Uterus (tissue), 4 donors: ENCODE measurements around the gene AIP. TPM values are rescaled to one million over a fixed set of nuclear protein-coding genes. Genes with fewer than 3 reads are reported as not detected.

Experiments used
- DNase-seq, 2 donors: peaks; one replicate each; pipeline ENCODE4 v3.0.0-alpha.2; 2019 to 2020
- H3K27ac ChIP-seq, 2 donors: fragments of 200-600 bp; sonication (generic); 1 replicate in 1 of 2; 2 replicates in 1 of 2; pipeline ENCODE4 v1.5.1; 2016 to 2018
- H3K27me3 ChIP-seq, 2 donors: fragments of 200-600 bp; sonication (generic); one replicate each; pipeline ENCODE4 v1.5.1; 2018 to 2019; ENCODE audit warnings: control low read depth in 1 of 2
- H3K36me3 ChIP-seq, 2 donors: fragments of 200-600 bp; sonication (generic); one replicate each; pipeline ENCODE4 v1.5.1; 2019; ENCODE audit warnings: control low read depth in 1 of 2
- H3K4me1 ChIP-seq, 2 donors: fragments of 200-600 bp; sonication (generic); one replicate each; pipeline ENCODE4 v1.5.1; 2018 to 2019; ENCODE audit warnings: control low read depth in 1 of 2
- H3K4me3 ChIP-seq, 2 donors: fragments of 200-600 bp; sonication (generic); 1 replicate in 1 of 2; 2 replicates in 1 of 2; pipeline ENCODE4 v1.5.1; 2018 to 2019; ENCODE audit warnings: mild to moderate bottlenecking in 1 of 2
- H3K9me3 ChIP-seq, 2 donors: fragments of 200-600 bp; sonication (generic); one replicate each; pipeline ENCODE4 v1.5.1; 2019; ENCODE audit warnings: control low read depth in 1 of 2
- POLR2A ChIP-seq, 2 donors: fragments of 450-650 bp; IDR thresholded peaks; one replicate each; pipeline ENCODE4 v1.6.1; 2016; ENCODE audit warnings: antibody characterized with exemption in 2 of 2, mild to moderate bottlenecking in 1 of 2, moderate library complexity in 1 of 2
- intact Hi-C: fragments of 100-400 bp; cut with DNase I; formaldehyde crosslinking; loops from one replicate; pipeline ENCODE4 v1.15.1; 2023; ENCODE audit warnings: low total_unique reads
- total RNA-seq, 4 donors: library from RNA; depleted of rRNA in 3 of 4; stranded (reverse); fragments of >200 nt in 3 of 4; gene quantifications; one replicate each; pipeline versions ENCODE4 v1.1.0 to v1.2.4, GENCODE V29; 2014 to 2023
- TF ChIP-seq, protein P1 (sequence below), 4 experiments: fragments of 200-600 bp in 2 of 4; fragments of 450-650 bp in 2 of 4; sonication (generic) in 2 of 4; IDR thresholded peaks; one replicate each; pipeline ENCODE4 v1.5.1; 2016 to 2019; ENCODE audit warnings: antibody characterized with exemption in 4 of 4, mild to moderate bottlenecking in 2 of 4, moderate library complexity in 1 of 4
- donor health status: DM: yes; HTN: yes; CAD: no.

AIP gene
- total RNA-seq, 4 donors from 2014 or later: 52.9 to 131 (median 85.5) TPM

DNA sequence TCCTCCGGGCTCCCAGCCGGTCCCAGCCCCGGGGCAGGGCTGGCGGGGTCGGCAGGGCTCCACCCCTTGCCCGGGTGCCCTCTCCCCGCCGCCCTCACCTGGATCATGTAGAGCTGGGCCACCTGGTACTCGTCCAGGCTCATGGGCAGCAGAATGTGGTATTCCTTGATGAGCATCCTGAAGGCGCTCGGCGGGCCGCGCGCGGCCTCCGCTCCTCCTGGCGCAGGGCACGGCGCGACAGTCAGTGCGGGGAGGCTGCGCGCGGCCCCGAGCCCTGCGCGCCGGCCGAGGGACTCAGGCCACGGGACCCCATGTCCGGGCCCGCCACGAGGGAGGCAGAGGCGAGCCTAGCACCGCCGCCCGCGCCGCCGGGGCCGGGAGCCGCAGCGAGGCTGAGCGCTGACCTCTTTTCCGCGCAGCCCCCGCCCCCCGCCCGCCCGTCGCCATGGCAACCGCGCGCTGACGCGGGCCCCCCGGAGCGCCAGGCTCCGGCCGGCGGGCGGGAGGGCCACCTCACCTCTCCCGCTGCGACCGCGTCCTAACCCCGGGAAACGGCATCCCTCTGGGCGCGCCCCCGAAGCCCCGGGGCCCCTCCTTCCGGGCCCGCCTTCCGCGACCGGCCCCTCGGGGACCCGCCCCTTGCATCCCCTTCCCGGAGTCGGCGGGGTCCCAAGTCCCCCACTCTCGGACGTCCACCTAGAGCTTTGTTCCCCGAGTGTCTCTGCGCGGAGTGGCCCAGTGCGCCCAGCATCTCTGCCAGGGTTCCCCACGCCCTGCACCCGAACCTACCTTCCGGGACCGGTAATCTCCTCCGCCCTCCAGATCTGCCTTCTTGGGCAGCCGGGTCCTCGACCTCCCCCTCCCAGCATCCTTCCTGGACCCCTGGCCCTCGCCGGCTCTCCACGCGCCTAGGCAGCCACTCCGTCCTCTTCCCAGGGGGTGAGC, 21.5 kb downstream of the AIP start:
- peaks cover 0 to 18% of the 10 kb centered on the region in 2 donors for H3K4me1 ChIP-seq
- peak overlapping the region; percentile 35 to 51 for H3K4me3 ChIP-seq
- H3K27ac ChIP-seq: peak overlapping the region; percentile 76 to 93
- DNase-seq: no peak
- H3K27me3 ChIP-seq: no peaks in the 10 kb centered on the region
- TF ChIP-seq POLR2A (IDR thresholded peaks at IDR 0.05): no peak
- TF ChIP-seq, protein P1, sequence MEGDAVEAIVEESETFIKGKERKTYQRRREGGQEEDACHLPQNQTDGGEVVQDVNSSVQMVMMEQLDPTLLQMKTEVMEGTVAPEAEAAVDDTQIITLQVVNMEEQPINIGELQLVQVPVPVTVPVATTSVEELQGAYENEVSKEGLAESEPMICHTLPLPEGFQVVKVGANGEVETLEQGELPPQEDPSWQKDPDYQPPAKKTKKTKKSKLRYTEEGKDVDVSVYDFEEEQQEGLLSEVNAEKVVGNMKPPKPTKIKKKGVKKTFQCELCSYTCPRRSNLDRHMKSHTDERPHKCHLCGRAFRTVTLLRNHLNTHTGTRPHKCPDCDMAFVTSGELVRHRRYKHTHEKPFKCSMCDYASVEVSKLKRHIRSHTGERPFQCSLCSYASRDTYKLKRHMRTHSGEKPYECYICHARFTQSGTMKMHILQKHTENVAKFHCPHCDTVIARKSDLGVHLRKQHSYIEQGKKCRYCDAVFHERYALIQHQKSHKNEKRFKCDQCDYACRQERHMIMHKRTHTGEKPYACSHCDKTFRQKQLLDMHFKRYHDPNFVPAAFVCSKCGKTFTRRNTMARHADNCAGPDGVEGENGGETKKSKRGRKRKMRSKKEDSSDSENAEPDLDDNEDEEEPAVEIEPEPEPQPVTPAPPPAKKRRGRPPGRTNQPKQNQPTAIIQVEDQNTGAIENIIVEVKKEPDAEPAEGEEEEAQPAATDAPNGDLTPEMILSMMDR (IDR thresholded peaks at IDR 0.05): no peak
- intact Hi-C loops: no loop called here
- no peaks in the 10 kb centered on the region for H3K36me3 ChIP-seq
- H3K9me3 ChIP-seq: no peaks in the 10 kb centered on the region

DNA sequence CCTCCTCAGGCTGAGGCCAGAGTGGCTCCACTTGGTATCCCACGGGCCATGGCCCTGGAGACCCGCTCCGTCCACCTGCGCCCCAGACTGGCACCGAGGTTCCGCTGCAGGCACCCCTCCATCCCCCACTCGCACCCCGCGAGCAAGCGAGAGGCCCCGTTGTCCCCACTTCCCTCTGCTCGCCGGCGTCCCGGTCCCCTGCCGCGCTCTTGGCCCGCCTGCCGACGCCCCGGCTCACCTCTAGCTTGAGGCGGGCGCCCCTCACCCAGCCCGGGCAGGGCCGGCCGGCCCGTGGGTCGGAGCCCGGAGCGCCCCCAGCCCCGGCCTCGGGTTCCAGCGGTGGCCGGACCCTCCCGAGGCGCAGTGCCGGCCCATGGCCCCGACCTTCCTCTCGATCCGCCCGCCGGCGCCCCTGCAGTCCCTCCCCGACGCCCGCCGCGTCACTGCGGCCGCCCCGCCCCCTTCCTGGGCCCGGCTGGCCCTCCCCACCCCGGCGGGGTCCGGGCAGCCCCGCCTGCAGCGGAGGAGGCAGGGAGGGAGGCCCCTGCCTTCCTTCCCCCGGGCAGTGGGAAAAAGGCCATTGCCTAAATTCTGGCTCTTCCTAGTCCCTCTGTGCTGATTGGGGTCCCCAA, 22.2 kb downstream of the AIP start, which contains the start of gene PITPNM1:
Gene PITPNM1, minus strand, starts transcription at position 414 of the 632 bp plus-strand sequence. CDS start 1,183 bp downstream, outside the sequence.
- peak in 1 of 2 donors; percentile 68 for DNase-seq
- no peak for TF ChIP-seq POLR2A (IDR thresholded peaks at IDR 0.05)
- TF ChIP-seq, protein P1 (IDR thresholded peaks at IDR 0.05): peak in 1 of 4 experiments; percentile 2
- peak within 1 kb of the TSS; percentile 76 to 93 for H3K27ac ChIP-seq
- intact Hi-C loops: loop anchor here (5.0 kb wide), 1 partner anchor 108 kb away; no protein-coding TSS in a partner anchor
- no peaks in the 10 kb centered on the region for H3K27me3 ChIP-seq
- H3K4me3 ChIP-seq: peak within 1 kb of the TSS; percentile 35 to 51
- H3K36me3 ChIP-seq: no peaks in the 10 kb centered on the region
- H3K4me1 ChIP-seq: peaks cover 0 to 18% of the 10 kb centered on the region in 2 donors
- no peaks in the 10 kb centered on the region for H3K9me3 ChIP-seq

DNA sequence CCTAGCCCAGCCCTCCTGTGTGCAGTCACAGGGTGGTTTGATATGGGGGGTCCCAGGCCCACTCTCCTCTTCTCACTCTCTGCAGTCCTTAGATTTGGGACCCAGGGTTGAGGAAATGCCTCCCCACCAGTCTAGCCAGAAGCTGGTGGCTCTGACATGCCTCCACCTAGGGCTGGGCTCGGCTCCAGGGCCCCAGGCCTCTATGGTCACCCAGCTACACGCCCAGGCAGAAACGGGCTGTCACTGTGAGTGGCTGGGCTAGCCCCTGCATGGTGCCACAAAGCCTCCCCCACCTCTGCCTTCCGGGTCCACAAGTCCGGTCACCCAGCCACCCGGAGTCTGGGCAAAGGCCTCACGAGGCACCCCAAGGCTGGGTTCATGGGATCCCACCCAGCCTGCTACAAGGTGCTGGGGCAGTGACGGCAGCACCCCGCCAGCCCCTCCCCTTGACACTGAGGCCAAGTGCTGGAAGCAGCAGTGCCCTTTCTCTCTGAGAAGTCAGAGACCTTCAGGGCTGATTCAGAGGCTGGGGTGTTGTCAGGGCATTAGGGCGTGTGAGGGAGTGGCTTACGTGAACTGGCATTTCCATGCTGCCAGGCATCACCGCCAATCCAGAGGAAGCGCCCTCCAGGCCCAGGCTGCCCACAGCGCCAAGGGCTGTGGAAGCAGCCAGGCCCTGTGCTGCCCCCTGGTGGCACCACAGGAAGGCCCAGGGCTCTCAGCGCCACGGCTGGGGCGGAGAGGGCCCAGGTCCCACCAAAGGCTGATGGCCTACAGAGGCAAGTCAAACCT, 23.0 kb downstream of the AIP start:
- no peaks in the 10 kb centered on the region for H3K27me3 ChIP-seq
- peak; percentile 79 to 81 for DNase-seq
- no peaks in the 10 kb centered on the region for H3K36me3 ChIP-seq
- no peaks in the 10 kb centered on the region for H3K9me3 ChIP-seq
- peaks cover 0 to 18% of the 10 kb centered on the region in 2 donors for H3K4me1 ChIP-seq
- intact Hi-C loops: loop anchor here (5.0 kb wide), 1 partner anchor 108 kb away; no protein-coding TSS in a partner anchor
- H3K27ac ChIP-seq: peak overlapping the region; percentile 76 to 93
- TF ChIP-seq, protein P1 (IDR thresholded peaks at IDR 0.05): peak; percentile 90 to 97 (median 96)
- TF ChIP-seq POLR2A (IDR thresholded peaks at IDR 0.05): peak; percentile 35 to 50
- H3K4me3 ChIP-seq: peak overlapping the region; percentile 35 to 51

- no peak overlapping the region for H3K4me3 ChIP-seq
- no peaks in the 10 kb centered on the region for H3K9me3 ChIP-seq
- no peaks in the 10 kb centered on the region for H3K36me3 ChIP-seq
- no peak for TF ChIP-seq POLR2A (IDR thresholded peaks at IDR 0.05)
- TF ChIP-seq, protein P1 (IDR thresholded peaks at IDR 0.05): no peak
- intact Hi-C loops: loop anchor here (5.0 kb wide), 1 partner anchor 109 kb away; no protein-coding TSS in a partner anchor
- no peak for DNase-seq
- H3K27me3 ChIP-seq: no peaks in the 10 kb centered on the region
- H3K27ac ChIP-seq: peak overlapping the region; percentile 90 to 93
- H3K4me1 ChIP-seq: peaks cover 0 to 18% of the 10 kb centered on the region in 2 donors
These were observed 23.7 kb downstream of the AIP start for GRCh38 chr11:67506426-67507051.
